GM12878 (cell line): ENCODE data around the gene LRRFIP2. TPM values are rescaled to one million over a fixed set of nuclear protein-coding genes. Genes with fewer than 3 reads are reported as not detected.

Source experiments
- ATAC-seq: fragments of 200-7000 bp; cut with Tn5 transposase; 3 replicates; pipeline ENCODE4 v1.9.1; 2020; ENCODE audit warnings: mild to moderate bottlenecking, moderate library complexity
- BruUV-seq: library from RNA; stranded (reverse); fragments of 400-500 nt; replicated peaks from 2 replicates; lab custom pipeline; 2021; lab: Mats Ljungman, UMichigan
- CTCF ChIA-PET: fragments of 300-600 bp; sonication (Branson Sonifier 250); formaldehyde crosslinking; extraction: SDS; loops from one replicate; lab custom pipeline; 2021; ENCODE audit warnings: inconsistent platforms; lab: Yijun Ruan, JAX
- POLR2A ChIA-PET: fragments of 350-600 bp; formaldehyde crosslinking; extraction: SDS; loops from one replicate; lab custom pipeline; 2021; ENCODE audit warnings: inconsistent platforms; lab: Charles Lee
- RAD21 ChIA-PET: fragments of 300-600 bp; sonication (Branson Sonifier 250); formaldehyde crosslinking; loops from one replicate; lab custom pipeline; 2023; ENCODE audit warnings: antibody characterized with exemption; ENCODE audit not compliant: unreplicated experiment; lab: Charles Lee
- SMC1A ChIA-PET: fragments of 300-600 bp; sonication (Branson Sonifier 250); formaldehyde crosslinking; loops from one replicate; lab custom pipeline; 2023; ENCODE audit not compliant: unreplicated experiment, uncharacterized antibody; lab: Charles Lee
- DNase-seq: peaks from one replicate; pipeline ENCODE4 v3.0.0-alpha.2; 2011; ENCODE audit warnings: low read depth, low spot score
- FAIRE-seq: peaks from 3 replicates; lab custom pipeline; 2011; peaks lifted over from hg19 to GRCh38; lab: Jason Lieb, UNC
- H2AFZ ChIP-seq: 2 replicates; pipeline ENCODE4 v1.6.0; 2011; ENCODE audit warnings: low read depth, low read length, control low read depth; ENCODE audit not compliant: control insufficient read depth
- H3K27ac ChIP-seq: 2 replicates; pipeline ENCODE4 v1.5.1; 2011; ENCODE audit warnings: control low read depth; ENCODE audit not compliant: control insufficient read depth, insufficient read depth
- H3K27me3 ChIP-seq, 2 experiments: replicated peaks in 1 of 2; 2 replicates each; pipeline versions ENCODE4 v1.6.0 to v1.6.1; 2011; ENCODE audit warnings: low read length in 1 of 2; ENCODE audit not compliant: control insufficient read depth in 2 of 2, insufficient read depth in 2 of 2
- H3K36me3 ChIP-seq, 2 experiments: 2 replicates each; pipeline ENCODE4 v1.5.1; 2011; ENCODE audit warnings: low read length in 1 of 2; ENCODE audit not compliant: control insufficient read depth in 2 of 2, insufficient read depth in 2 of 2
- H3K4me1 ChIP-seq: 2 replicates; pipeline ENCODE4 v1.6.1; 2011; ENCODE audit warnings: mild to moderate bottlenecking, low read length, moderate library complexity, mixed read lengths; ENCODE audit not compliant: control insufficient read depth, insufficient read depth
- H3K4me2 ChIP-seq: 2 replicates; pipeline ENCODE4 v1.6.0; 2011; ENCODE audit warnings: control low read depth; ENCODE audit not compliant: control insufficient read depth, insufficient read depth
- H3K4me3 ChIP-seq: fragments of 200-600 bp; sonication (generic); 2 replicates; pipeline ENCODE4 v1.5.1; 2016
- H3K79me2 ChIP-seq: 2 replicates; pipeline ENCODE4 v1.6.0; 2011; ENCODE audit warnings: low read length; ENCODE audit not compliant: control insufficient read depth, insufficient read depth
- H3K9ac ChIP-seq: 2 replicates; pipeline ENCODE4 v1.8.0; 2011; ENCODE audit warnings: low read length, control low read depth, mixed read lengths; ENCODE audit not compliant: control insufficient read depth, insufficient read depth
- H3K9me3 ChIP-seq: replicated peaks from 3 replicates; pipeline ENCODE4 v1.5.1; 2011; ENCODE audit warnings: mild to moderate bottlenecking, low read length; ENCODE audit not compliant: control insufficient read depth, insufficient read depth
- H4K20me1 ChIP-seq: 2 replicates; pipeline ENCODE4 v1.6.0; 2011; ENCODE audit not compliant: control insufficient read depth, insufficient read depth
- BRCA1 ChIP-seq: IDR thresholded peaks from 2 replicates; pipeline ENCODE4 v1.6.1; 2011; ENCODE audit warnings: low read depth, low read length, improper control_type of control experiment
- CEBPZ ChIP-seq: fragments of 150-350 bp; IDR thresholded peaks from 2 replicates; pipeline ENCODE4 v1.6.1; 2016; ENCODE audit warnings: low read depth, low read length
- ETV6 ChIP-seq, 2 experiments: fragments of 450-650 bp in 1 of 2; IDR thresholded peaks in 1 of 2; conservative IDR thresholded peaks in 1 of 2; 2 replicates each; pipeline ENCODE4 v1.6.1; 2014; ENCODE audit warnings: antibody characterized with exemption in 1 of 2, borderline replicate concordance in 1 of 2, low read depth in 1 of 2, mild to moderate bottlenecking in 1 of 2, moderate library complexity in 1 of 2
- IKZF2 ChIP-seq, 2 experiments: fragments of 450-650 bp; IDR thresholded peaks; 2 replicates each; pipeline ENCODE4 v1.6.1; 2017; ENCODE audit warnings: mild to moderate bottlenecking in 2 of 2, moderate library complexity in 2 of 2
- IRF4 ChIP-seq: IDR thresholded peaks from 2 replicates; pipeline ENCODE4 v1.6.1; 2011; ENCODE audit warnings: low read depth, low read length
- MAX ChIP-seq: IDR thresholded peaks from 2 replicates; pipeline ENCODE4 v1.6.1; 2012; ENCODE audit warnings: low read depth, low read length, improper control_type of control experiment
- MEF2B ChIP-seq: fragments of 450-650 bp; IDR thresholded peaks from 2 replicates; pipeline ENCODE4 v1.6.1; 2018; ENCODE audit warnings: mild to moderate bottlenecking, moderate library complexity; ENCODE audit not compliant: partially characterized antibody, poor library complexity, severe bottlenecking
- MTA3 ChIP-seq: IDR thresholded peaks from 2 replicates; pipeline ENCODE4 v1.6.1; 2012; ENCODE audit warnings: low read length, inconsistent platforms, borderline replicate concordance
- NFYB ChIP-seq: IDR thresholded peaks from 2 replicates; pipeline ENCODE4 v1.6.1; 2011; ENCODE audit warnings: low read depth, mild to moderate bottlenecking, low read length, improper control_type of control experiment, moderate library complexity; ENCODE audit not compliant: insufficient read depth
- PAX8 ChIP-seq: fragments of 450-650 bp; IDR thresholded peaks from 2 replicates; pipeline ENCODE4 v1.6.1; 2017; ENCODE audit warnings: mild to moderate bottlenecking, moderate library complexity
- POLR2AphosphoS2 ChIP-seq: IDR thresholded peaks from 2 replicates; pipeline ENCODE4 v1.6.1; 2011; ENCODE audit warnings: low read depth, mild to moderate bottlenecking, low read length, improper control_type of control experiment, moderate library complexity
- SIX5 ChIP-seq: IDR thresholded peaks from 2 replicates; pipeline ENCODE4 v1.6.1; 2011; ENCODE audit warnings: mild to moderate bottlenecking, low read depth, low read length, moderate library complexity; ENCODE audit not compliant: severe bottlenecking
- STAT1 ChIP-seq: fragments of 450-650 bp; conservative IDR thresholded peaks from 2 replicates; pipeline ENCODE4 v1.6.1; 2014; ENCODE audit warnings: antibody characterized with exemption, mild to moderate bottlenecking
- STAT3 ChIP-seq: IDR thresholded peaks from 2 replicates; pipeline ENCODE4 v1.6.1; 2011; ENCODE audit warnings: low read depth, low read length, improper control_type of control experiment
- SUPT20H ChIP-seq: IDR thresholded peaks from 2 replicates; pipeline ENCODE4 v1.6.1; 2011; ENCODE audit warnings: low read depth, mild to moderate bottlenecking, low read length, moderate library complexity, borderline replicate concordance; ENCODE audit not compliant: control insufficient read depth
- TBL1XR1 ChIP-seq: IDR thresholded peaks from 2 replicates; pipeline ENCODE4 v1.6.1; 2012; ENCODE audit warnings: low read depth, low read length, improper control_type of control experiment
- TCF12 ChIP-seq: IDR thresholded peaks from 2 replicates; pipeline ENCODE4 v1.6.1; 2011; ENCODE audit warnings: low read depth, mild to moderate bottlenecking, low read length
- TCF3 ChIP-seq: IDR thresholded peaks from 2 replicates; pipeline ENCODE4 v1.6.1; 2012; ENCODE audit warnings: low read depth, mild to moderate bottlenecking, low read length, borderline replicate concordance; ENCODE audit not compliant: insufficient read depth
- ZBTB11 ChIP-seq: fragments of 450-650 bp; formaldehyde crosslinking; IDR thresholded peaks from 2 replicates; pipeline ENCODE4 v1.5.0; 2022; ENCODE audit warnings: mild to moderate bottlenecking, missing genetic modification characterization
- ZNF24 ChIP-seq: fragments of 450-650 bp; IDR thresholded peaks from 2 replicates; pipeline ENCODE4 v1.6.1; 2017; ENCODE audit warnings: antibody characterized with exemption, mild to moderate bottlenecking
- WGBS: methylation state at CpG from one replicate; pipeline ENCODE4 v1.1.6; 2016; ENCODE audit warnings: low lambda C conversion rate; ENCODE audit not compliant: insufficient replicate concordance, insufficient coverage; ENCODE audit errors: missing lambda C conversion rate; 5-methylcytosine and 5-hydroxymethylcytosine counted together
- in situ Hi-C: fragments of 300-500 bp; cut with MboI; formaldehyde crosslinking; loops from 9 replicates; pipeline ENCODE4 v1.14.3; 2018; ENCODE audit warnings: mixed read lengths
- intact Hi-C: fragments of 100-400 bp; cut with micrococcal nuclease; formaldehyde crosslinking; loops from one replicate; pipeline ENCODE4 v1.14.2; 2022; ENCODE audit not compliant: unreplicated experiment
- polyA plus RNA-seq, 11 experiments: library from polyadenylated mRNA; depleted of rRNA in 4 of 11; unstranded in 6 of 11; stranded (reverse) in 5 of 11; fragments of >200 nt; fragmentation: Nextera tagmentation in 4 of 11; fragmentation: Illumina TruSeq in 1 of 11; extraction: Ambion mirVana in 4 of 11; extraction: Trizol in 1 of 11; gene quantifications; 1 replicate in 1 of 11; 2 replicates in 10 of 11; pipeline versions ENCODE4 v1.2.1 to v1.2.3, GENCODE V29; 2011 to 2016; ENCODE audit warnings: inconsistent platforms in 2 of 11, missing spikeins in 2 of 11, low read depth in 1 of 11
- total RNA-seq, 4 experiments: library from RNA; depleted of rRNA in 3 of 4; stranded (reverse); fragments of >200 nt in 3 of 4; fragmentation: Illumina TruSeq in 1 of 4; extraction: Trizol in 1 of 4; gene quantifications; 2 replicates each; pipeline versions ENCODE4 v1.2.1 to v1.2.3, GENCODE V29; 2013 to 2021

The LRRFIP2 gene
- total and polyA plus RNA-seq, 10 of the 15 experiments (the other 5 are each of a cell fraction or from before 2014, with no cell fraction given), result 9.7 to 46.9 (median 38.1) TPM

GRCh38 chr3:37189109-37189508 lies 14.7 kb upstream of the LRRFIP2 start:
- no TSS peak for BruUV-seq
- Histone ChIP-seq H3K79me2 (no peaks in the 10 kb centered on the region), H3K4me1 (no peaks in the 10 kb centered on the region), H4K20me1 (no peaks in the 10 kb centered on the region), H3K9me3 (no peaks in the 10 kb centered on the region), H3K4me3 (no peak overlapping the region), H3K27me3 (no peaks in the 10 kb centered on the region)
- ChIA-PET SMC1A (no interaction called here), POLR2A (no interaction called here)
- intact Hi-C loops, result no loop called here
- ATAC-seq, result no peak
- FAIRE-seq, result no peak
- no peak for DNase-seq
- no peak for TF ChIP-seq SUPT20H
- TF ChIP-seq ETV6 (conservative IDR thresholded peaks at IDR 0.05 in 1 of 2, IDR thresholded peaks at IDR 0.05 in 1 of 2; ENCODE audit: borderline replicate concordance in 1 of 2, low read depth in 1 of 2), result no peak
- no peak for TF ChIP-seq MEF2B
- TF ChIP-seq IKZF2 (IDR thresholded peaks at IDR 0.05), result no peak
- TF ChIP-seq STAT1, result no peak
- TF ChIP-seq TCF3, result no peak
- no peak for TF ChIP-seq TCF12
- TF ChIP-seq ZBTB11 (CRISPR knock-in tag), result no peak
- no peak for TF ChIP-seq MAX
- no peak for TF ChIP-seq MTA3
- TF ChIP-seq NFYB, result no peak
- no peak for TF ChIP-seq IRF4
- no peak for TF ChIP-seq PAX8
- no peak for TF ChIP-seq POLR2AphosphoS2
- TF ChIP-seq SIX5, result no peak
- no peak for TF ChIP-seq CEBPZ
- TF ChIP-seq BRCA1, result no peak
- TF ChIP-seq STAT3, result no peak
- no peak for TF ChIP-seq TBL1XR1
- no peak for TF ChIP-seq ZNF24
- TF ChIP-seq, all 136 proteins: peak for 0
- H3K9ac ChIP-seq, result no peak overlapping the region
- no peak overlapping the region for H2AFZ ChIP-seq
- H3K27ac ChIP-seq, result no peak overlapping the region
- ChIA-PET RAD21 (no interaction called here), CTCF (no interaction called here)
- WGBS, result 6% methylated on average over 4 of the region's 4 CpGs
- H3K36me3 ChIP-seq, result no peaks in the 10 kb centered on the region
- in situ Hi-C loops, result no loop called here
- H3K4me2 ChIP-seq, result no peak overlapping the region
